DND-41 (cell line): Measurements from ENCODE around the gene NKTR.

Experiments
- EZH2 ChIP-seq: IDR thresholded peaks from 3 replicates; pipeline ENCODE4 v1.6.1; 2012; ENCODE audit warnings: borderline replicate concordance, low read depth, mild to moderate bottlenecking, moderate library complexity, low read length, inconsistent platforms; ENCODE audit not compliant: severe bottlenecking
- TF ChIP-seq, protein P1 (sequence below): IDR thresholded peaks from 2 replicates; pipeline ENCODE4 v1.5.1; 2012; ENCODE audit warnings: borderline replicate concordance, low read length, moderate library complexity, mild to moderate bottlenecking; ENCODE audit not compliant: poor library complexity, severe bottlenecking; ENCODE audit errors: extremely low read depth

DNA sequence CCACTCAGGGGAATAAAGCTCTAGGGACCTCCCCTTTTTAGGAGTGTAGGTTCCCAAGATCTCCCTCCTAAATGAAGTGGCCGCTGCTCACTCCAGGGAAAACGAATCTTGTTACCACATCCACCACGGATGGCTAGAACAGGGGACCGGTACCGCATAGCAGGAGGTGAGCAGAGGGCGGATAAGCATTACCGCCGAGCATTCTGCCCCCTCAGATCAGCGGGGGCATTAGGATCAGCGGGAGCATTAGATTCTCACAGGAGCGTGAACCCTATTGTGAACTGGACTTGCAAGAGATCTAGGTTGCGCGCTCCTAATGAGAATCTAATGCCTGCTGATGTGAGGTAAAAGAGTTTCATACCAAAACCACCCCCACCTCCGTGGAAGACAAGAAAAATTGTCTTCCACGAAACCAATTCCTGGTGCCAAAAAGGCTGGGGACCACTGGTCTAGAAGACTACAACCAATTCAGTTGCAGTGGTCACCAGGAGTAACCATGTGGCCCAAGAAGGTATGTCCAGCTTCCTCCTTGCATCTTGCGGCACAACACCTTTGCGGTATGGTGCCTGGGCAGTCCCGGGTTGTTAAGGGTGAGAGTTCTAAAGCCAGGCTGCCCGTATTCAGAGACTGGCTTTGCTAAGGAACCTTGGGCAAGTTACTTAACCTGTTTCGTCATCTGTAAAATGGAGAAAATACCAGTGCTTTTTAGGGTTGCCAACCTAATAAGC, 10.9 kb upstream of the NKTR start:
- TF ChIP-seq, protein P1, sequence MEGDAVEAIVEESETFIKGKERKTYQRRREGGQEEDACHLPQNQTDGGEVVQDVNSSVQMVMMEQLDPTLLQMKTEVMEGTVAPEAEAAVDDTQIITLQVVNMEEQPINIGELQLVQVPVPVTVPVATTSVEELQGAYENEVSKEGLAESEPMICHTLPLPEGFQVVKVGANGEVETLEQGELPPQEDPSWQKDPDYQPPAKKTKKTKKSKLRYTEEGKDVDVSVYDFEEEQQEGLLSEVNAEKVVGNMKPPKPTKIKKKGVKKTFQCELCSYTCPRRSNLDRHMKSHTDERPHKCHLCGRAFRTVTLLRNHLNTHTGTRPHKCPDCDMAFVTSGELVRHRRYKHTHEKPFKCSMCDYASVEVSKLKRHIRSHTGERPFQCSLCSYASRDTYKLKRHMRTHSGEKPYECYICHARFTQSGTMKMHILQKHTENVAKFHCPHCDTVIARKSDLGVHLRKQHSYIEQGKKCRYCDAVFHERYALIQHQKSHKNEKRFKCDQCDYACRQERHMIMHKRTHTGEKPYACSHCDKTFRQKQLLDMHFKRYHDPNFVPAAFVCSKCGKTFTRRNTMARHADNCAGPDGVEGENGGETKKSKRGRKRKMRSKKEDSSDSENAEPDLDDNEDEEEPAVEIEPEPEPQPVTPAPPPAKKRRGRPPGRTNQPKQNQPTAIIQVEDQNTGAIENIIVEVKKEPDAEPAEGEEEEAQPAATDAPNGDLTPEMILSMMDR: no peak
- TF ChIP-seq EZH2: no peak
